ENCODE results near the gene SLC15A3.

The SLC15A3 gene

DNA sequence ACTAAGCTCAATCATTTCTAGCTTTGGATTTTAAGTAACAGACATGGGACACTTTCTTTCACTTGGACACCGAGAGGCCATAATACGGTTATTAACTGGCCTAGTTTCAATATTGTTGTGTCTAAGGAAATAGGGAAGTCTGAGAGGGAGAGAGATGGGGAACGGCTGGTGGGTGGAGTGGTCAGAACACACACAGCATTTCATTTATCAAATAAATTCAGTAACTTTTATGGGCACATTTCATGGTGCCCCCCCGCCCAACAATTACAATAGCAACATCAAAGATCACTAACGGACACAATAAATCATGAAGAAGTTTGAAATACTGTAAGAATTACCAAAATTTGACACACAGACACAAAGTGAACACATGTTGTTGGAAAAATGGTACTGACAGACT is 56.3 kb downstream of the SLC15A3 start:
- no peak for DNase-seq (ENCODE audit: low read depth in 1 of 2, low spot score in 1 of 2)

DNA sequence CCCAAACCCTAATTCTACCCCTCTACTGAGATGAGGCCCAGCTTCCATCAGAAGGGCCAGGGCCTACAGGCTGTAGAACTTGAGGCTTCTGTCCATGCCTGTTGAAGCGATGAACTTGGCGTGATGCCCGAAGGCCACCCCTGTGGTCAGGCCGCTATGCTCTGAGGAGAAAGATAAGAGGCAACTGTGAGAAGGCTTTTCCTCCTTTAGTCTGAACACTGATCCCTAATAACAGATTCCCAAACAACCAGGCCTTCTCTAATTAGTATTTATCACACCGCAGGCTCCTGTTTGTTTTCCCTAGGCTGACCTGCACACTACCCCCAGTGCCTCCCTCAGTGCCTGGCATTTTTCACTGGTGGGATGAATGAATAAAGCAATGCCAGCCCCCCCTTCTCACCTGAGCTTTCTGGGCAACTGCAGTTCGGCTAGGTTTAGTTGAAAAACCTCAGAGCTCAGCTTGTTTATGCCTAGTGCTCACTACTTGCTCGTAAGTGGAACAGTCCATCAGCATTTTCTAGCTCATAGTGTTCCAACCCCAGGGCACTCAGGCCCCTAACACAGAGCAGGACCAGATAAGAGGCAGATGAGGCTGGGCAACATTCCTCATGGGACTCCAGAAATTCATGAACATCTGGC is 60.8 kb downstream of the SLC15A3 start:
- DNase-seq (ENCODE audit: low read depth in 1 of 2, low spot score in 1 of 2) = no peak

DNA sequence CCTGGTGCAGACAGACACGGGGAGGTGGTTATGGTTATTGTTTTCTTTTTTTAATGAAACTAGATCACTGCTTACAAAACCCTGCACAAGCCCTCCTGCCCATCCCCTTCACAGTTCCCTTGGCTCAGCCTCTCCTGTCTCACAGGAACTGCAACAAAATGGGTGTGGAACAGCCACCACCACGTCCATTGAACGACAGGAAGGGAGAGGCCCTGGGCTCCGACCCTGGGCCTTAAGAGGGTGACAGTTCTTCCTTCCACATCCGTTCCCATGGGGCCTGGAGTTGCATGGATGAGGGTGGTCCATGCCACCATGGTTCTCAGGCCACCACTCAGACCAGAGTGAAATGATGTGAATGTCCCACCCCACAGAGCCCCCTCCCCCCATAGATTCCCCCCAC is 61.3 kb downstream of the SLC15A3 start:
- DNase-seq (ENCODE audit: low read depth in 1 of 2, low spot score in 1 of 2) = no peak

DNA sequence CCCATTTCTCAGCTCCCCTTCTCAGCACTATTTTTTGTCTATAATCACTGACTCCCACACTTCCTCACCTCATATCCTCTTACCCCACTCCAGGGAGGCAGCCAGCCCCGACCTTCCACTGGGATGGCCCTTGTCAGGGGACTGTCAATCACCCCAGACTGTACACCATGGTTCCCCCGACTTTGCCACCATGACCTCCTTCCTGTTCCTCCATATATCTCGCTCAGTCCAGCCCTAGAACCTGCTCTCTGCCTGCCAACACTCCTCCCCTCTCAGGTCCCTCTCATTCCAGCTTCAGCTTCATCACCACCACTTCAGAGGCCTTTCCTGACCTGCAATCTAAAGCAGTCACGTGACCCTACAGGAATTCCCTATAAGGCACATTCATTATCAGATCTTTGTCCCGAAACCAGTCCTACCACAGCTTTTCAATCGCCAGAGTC is 62.1 kb downstream of the SLC15A3 start:
- no peak for DNase-seq (ENCODE audit: low read depth in 1 of 2, low spot score in 1 of 2)

DNA sequence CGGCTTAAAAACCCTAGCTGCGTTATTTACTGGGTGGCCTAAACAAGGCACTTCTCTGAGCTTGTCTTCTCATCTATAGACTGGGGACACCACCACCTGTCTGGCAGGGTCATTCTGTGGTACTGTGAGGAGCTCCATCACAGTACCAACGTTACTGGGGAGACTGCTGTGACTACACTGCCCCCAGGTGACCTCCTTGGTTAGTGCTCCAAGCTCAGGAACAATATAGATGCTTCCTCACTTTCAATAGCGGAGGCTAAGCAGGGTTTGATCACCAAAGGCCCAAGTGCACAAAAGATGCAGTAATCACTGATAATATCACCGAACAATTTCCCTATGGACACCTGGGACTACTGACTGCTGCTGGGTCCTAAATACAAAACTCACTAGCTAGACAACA is 64.4 kb downstream of the SLC15A3 start:
- DNase-seq (ENCODE audit: low read depth in 1 of 2, low spot score in 1 of 2) = no peak
